ENCODE results near the gene QSER1. TPM values are rescaled to one million over a fixed set of nuclear protein-coding genes. Genes with fewer than 3 reads are reported as not detected.

The QSER1 gene
- 10 to 100 TPM; 35.5 to 59.9 (median 42.6) TPM for total RNA-seq

- TF ChIP-seq CTCF (IDR thresholded peaks at IDR 0.05) (no peak), POLR2A (IDR thresholded peaks at IDR 0.05) (peak in 1 of 2 donors; percentile 71)
- H3K9me3 ChIP-seq, result no peaks in the 10 kb centered on the region
- H3K27me3 ChIP-seq, result no peaks in the 10 kb centered on the region
- no peaks in the 10 kb centered on the region for H3K36me3 ChIP-seq
- H3K27ac ChIP-seq, result peak within 1 kb of the TSS; percentile 89 to 93 (median 90)
- DNase-seq, result peak; percentile 72 to 78
- peaks cover 5 to 8% of the 10 kb centered on the region in 2 donors for H3K4me1 ChIP-seq
- intact Hi-C loops (cut with DNase I), result no loop called here
- 0 to 1% methylated on average over 10 to 29 of the region's 91 CpGs for WGBS, 2 donors
- peak within 1 kb of the TSS; percentile 62 to 96 (median 95) for H3K4me3 ChIP-seq (replicated peaks in 1 of 3)
Observed at GRCh38 chr11:32892355-32893092, at the start of gene QSER1. Gene QSER1 (plus strand): TSS chr11:32892811. CDS start chr11:32893126, 315 bp downstream.

DNA sequence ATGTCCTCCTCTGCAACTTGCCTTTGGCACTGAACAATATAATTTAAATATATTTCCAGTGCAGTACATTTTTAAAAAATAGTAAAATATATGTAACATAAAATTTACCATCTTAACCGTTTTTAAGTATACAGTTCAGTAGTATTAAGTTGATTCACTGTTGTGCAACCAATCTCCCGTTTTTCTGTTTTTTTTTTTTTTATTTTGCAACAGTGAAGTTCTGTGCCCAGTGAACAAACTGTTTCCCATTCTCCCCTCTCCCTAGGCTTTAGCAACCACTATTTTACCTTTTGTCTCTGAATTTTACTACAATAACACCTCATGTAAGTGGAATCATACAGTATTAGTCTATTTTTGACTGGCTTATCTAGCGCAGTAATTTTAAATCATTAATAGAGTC is 49.1 kb upstream of the QSER1 start:
- peaks cover 0 to 6% of the 10 kb centered on the region in 2 donors for H3K36me3 ChIP-seq
- TF ChIP-seq POLR2A (IDR thresholded peaks at IDR 0.05) (no peak), CTCF (IDR thresholded peaks at IDR 0.05) (no peak)
- H3K9me3 ChIP-seq, result no peaks in the 10 kb centered on the region
- intact Hi-C loops (cut with DNase I), result no loop called here
- no peak overlapping the region for H3K4me3 ChIP-seq (replicated peaks in 1 of 3)
- 75 to 89% methylated on average over 3 of the region's 3 CpGs for WGBS, 2 donors
- H3K27ac ChIP-seq, result no peak overlapping the region
- H3K27me3 ChIP-seq, result no peaks in the 10 kb centered on the region
- no peaks in the 10 kb centered on the region for H3K4me1 ChIP-seq
- no peak for DNase-seq

DNA sequence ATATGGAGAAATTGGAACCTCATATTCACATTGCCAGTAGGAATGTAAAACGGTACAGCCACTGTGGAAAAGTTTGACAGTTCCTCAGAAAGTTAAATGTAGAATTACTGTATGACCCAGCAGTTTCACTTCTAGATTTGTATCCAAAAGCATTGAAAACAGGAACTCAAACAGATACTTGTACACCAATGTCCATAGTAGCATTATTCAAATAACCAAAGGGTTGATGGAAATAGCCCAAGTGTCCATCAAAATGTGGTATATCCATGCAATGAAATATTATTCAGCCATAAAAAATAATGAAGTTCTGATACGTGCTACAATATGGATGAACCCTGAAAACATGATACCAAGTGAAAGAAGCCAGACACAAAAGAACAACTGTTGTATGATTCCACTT is 45.1 kb upstream of the QSER1 start:
- TF ChIP-seq POLR2A (IDR thresholded peaks at IDR 0.05) (no peak), CTCF (IDR thresholded peaks at IDR 0.05) (no peak)
- Histone ChIP-seq H3K4me3 (replicated peaks in 1 of 3) (no peak overlapping the region), H3K4me1 (no peaks in the 10 kb centered on the region), H3K27ac (no peak overlapping the region), H3K36me3 (no peaks in the 10 kb centered on the region), H3K9me3 (no peaks in the 10 kb centered on the region), H3K27me3 (no peaks in the 10 kb centered on the region)
- DNase-seq, result no peak
- intact Hi-C loops (cut with DNase I), result no loop called here
- WGBS, 2 donors, result 87 to 91% methylated on average over 2 of the region's 2 CpGs

- H3K27me3 ChIP-seq, result no peaks in the 10 kb centered on the region
- no peak overlapping the region for H3K4me3 ChIP-seq (replicated peaks in 1 of 3)
- TF ChIP-seq CTCF (IDR thresholded peaks at IDR 0.05) (no peak), POLR2A (IDR thresholded peaks at IDR 0.05) (no peak)
- H3K9me3 ChIP-seq, result no peaks in the 10 kb centered on the region
- H3K27ac ChIP-seq, result no peak overlapping the region
- H3K4me1 ChIP-seq, result no peaks in the 10 kb centered on the region
- intact Hi-C loops (cut with DNase I), result no loop called here
- no peaks in the 10 kb centered on the region for H3K36me3 ChIP-seq
- DNase-seq, result no peak
- 86 to 95% methylated on average over 1 of the region's 1 CpG for WGBS, 2 donors
Observed at GRCh38 chr11:32849761-32850160, 42.9 kb upstream of the QSER1 start.

- intact Hi-C loops (cut with DNase I), result no loop called here
- Histone ChIP-seq H3K9me3 (no peaks in the 10 kb centered on the region), H3K27me3 (no peaks in the 10 kb centered on the region), H3K4me1 (no peaks in the 10 kb centered on the region), H3K36me3 (no peaks in the 10 kb centered on the region), H3K27ac (no peak overlapping the region), H3K4me3 (replicated peaks in 1 of 3) (no peak overlapping the region)
- 45 to 59% methylated on average over 1 of the region's 1 CpG for WGBS, 2 donors
- TF ChIP-seq POLR2A (IDR thresholded peaks at IDR 0.05), result no peak
- no peak for TF ChIP-seq CTCF (IDR thresholded peaks at IDR 0.05)
- no peak for DNase-seq
Observed at GRCh38 chr11:32851251-32851650, 41.4 kb upstream of the QSER1 start.
